Adrenal gland (tissue), 12 donors: ENCODE measurements around the gene THSD4. TPM values are rescaled to one million over a fixed set of nuclear protein-coding genes. Genes with fewer than 3 reads are reported as not detected.

ENCODE experiments used
- DNase-seq, 7 donors: peaks; one replicate each; pipeline ENCODE4 v3.0.0-alpha.2; 2019 to 2020
- H3K27ac ChIP-seq, 5 donors: fragments of 200-600 bp; sonication (generic) in 4 of 5; 1 replicate in 3 of 5; 2 replicates in 2 of 5; pipeline versions ENCODE4 v1.5.1 to v1.8.0; 2016 to 2020; ENCODE audit warnings: mild to moderate bottlenecking in 1 of 5
- H3K27me3 ChIP-seq: fragments of 200-600 bp; 2 replicates; pipeline ENCODE4 v1.8.0; 2021
- H3K36me3 ChIP-seq, 2 donors: fragments of 200-600 bp; replicated peaks in 1 of 2; 1 replicate in 1 of 2; 2 replicates in 1 of 2; pipeline versions ENCODE4 v1.5.1 to v1.8.0; 2018 to 2022
- H3K4me1 ChIP-seq, 2 donors: fragments of 200-600 bp; replicated peaks in 1 of 2; 1 replicate in 1 of 2; 2 replicates in 1 of 2; pipeline versions ENCODE4 v1.5.1 to v1.8.0; 2018 to 2021
- H3K4me3 ChIP-seq, 4 donors: fragments of 200-600 bp; sonication (generic) in 3 of 4; one replicate each; pipeline ENCODE4 v1.5.1; 2016 to 2018
- H3K9me3 ChIP-seq, 3 donors: fragments of 200-600 bp; sonication (generic) in 1 of 3; replicated peaks in 1 of 3; 1 replicate in 2 of 3; 2 replicates in 1 of 3; pipeline versions ENCODE4 v1.5.1 to v1.8.0; 2016 to 2021
- POLR2A ChIP-seq, 2 donors: fragments of 450-650 bp; IDR thresholded peaks; one replicate each; pipeline ENCODE4 v1.6.1; 2017; ENCODE audit warnings: antibody characterized with exemption in 2 of 2, mild to moderate bottlenecking in 2 of 2, moderate library complexity in 1 of 2
- WGBS, 4 donors: extraction: QIAGEN DNeasy Blood & Tissue Kit in 2 of 4; methylation state at CpG; one replicate each; pipeline versions ENCODE4 v1.1.5 to v1.1.7; 2013 to 2017; 5-methylcytosine and 5-hydroxymethylcytosine counted together
- intact Hi-C, 2 donors: fragments of 100-400 bp; cut with DNase I; formaldehyde crosslinking; loops; one replicate each; pipeline versions ENCODE4 v1.14.1 to v1.15.0; 2022 to 2023
- polyA plus RNA-seq, 3 donors: library from polyadenylated mRNA; stranded (reverse); fragments of 200-250 nt in 2 of 3; fragments of 350-450 nt in 1 of 3; fragmentation: Illumina TruSeq in 1 of 3; extraction: RNeasy Lipid Tissue Mini Kit (QIAGEN cat#74804) in 1 of 3; gene quantifications; one replicate each; pipeline ENCODE4 v1.2.3, GENCODE V29; 2013 to 2014
- total RNA-seq, 9 donors: library from RNA; depleted of rRNA in 4 of 9; stranded (reverse); fragments of >200 nt in 4 of 9; fragments of 120-200 nt in 1 of 9; fragmentation: NEBNext Ultra II Directional in 1 of 9; extraction: Animal tissue kit (Norgen Biotek cat#: 25700) in 1 of 9; gene quantifications; one replicate each; pipeline versions ENCODE4 v1.1.0 to v1.2.4, GENCODE V29; 2013 to 2023
- TF ChIP-seq, protein P1 (sequence below), 6 experiments: fragments of 450-650 bp in 4 of 6; fragments of 200-600 bp in 2 of 6; sonication (generic) in 1 of 6; IDR thresholded peaks; 1 replicate in 5 of 6; 2 replicates in 1 of 6; pipeline versions ENCODE4 v1.5.1 to v1.8.0; 2016 to 2021; ENCODE audit warnings: antibody characterized with exemption in 6 of 6, mild to moderate bottlenecking in 2 of 6, moderate library complexity in 1 of 6
- donor health status: healthy with polysubstance abuse.
- donor health status: Bipolar disorder and iron deficiency.
- donor health status: DM: yes; HTN: yes; CAD: no.
- donor health status: DM: no; HTN: no; CAD: no.
- donor health status: DM: no; HTN: no; CAD: no.
- donor health status: DM: yes; HTN: yes; CAD: no.

The THSD4 gene
- total and polyA plus RNA-seq, 12 donors = 5.3 to 53.2 (median 23.2) TPM

DNA sequence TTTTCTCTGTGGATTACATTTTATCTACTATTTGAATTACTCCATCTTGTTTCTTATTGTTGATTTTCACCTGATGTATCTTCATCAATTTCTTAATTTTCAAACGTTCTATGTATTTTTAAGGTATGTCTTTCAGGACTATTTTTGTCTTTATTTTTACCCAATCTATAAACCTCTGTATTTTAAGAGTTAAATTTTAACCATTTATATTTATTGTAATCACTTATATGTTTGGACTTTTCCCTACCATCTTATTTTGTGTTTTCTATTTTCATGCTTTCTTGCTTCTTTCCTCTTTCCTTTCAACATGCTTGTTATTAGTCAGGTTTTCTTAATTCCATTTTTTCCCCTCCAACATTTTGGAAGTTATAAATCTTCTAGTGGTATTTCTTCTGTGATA is 645.6 kb downstream of the THSD4 start:
- intact Hi-C loops = no loop called here
- peaks cover 0 to 6% of the 10 kb centered on the region in 2 donors for H3K4me1 ChIP-seq
- 92 to 98% (median 95%) methylated on average over 1 of the region's 1 CpG for WGBS, 4 donors
- H3K4me3 ChIP-seq = no peak overlapping the region
- no peaks in the 10 kb centered on the region for H3K9me3 ChIP-seq
- H3K27ac ChIP-seq = no peak overlapping the region
- no peak for DNase-seq
- no peaks in the 10 kb centered on the region for H3K36me3 ChIP-seq
- no peak for TF ChIP-seq POLR2A (IDR thresholded peaks at IDR 0.05)
- TF ChIP-seq, protein P1, sequence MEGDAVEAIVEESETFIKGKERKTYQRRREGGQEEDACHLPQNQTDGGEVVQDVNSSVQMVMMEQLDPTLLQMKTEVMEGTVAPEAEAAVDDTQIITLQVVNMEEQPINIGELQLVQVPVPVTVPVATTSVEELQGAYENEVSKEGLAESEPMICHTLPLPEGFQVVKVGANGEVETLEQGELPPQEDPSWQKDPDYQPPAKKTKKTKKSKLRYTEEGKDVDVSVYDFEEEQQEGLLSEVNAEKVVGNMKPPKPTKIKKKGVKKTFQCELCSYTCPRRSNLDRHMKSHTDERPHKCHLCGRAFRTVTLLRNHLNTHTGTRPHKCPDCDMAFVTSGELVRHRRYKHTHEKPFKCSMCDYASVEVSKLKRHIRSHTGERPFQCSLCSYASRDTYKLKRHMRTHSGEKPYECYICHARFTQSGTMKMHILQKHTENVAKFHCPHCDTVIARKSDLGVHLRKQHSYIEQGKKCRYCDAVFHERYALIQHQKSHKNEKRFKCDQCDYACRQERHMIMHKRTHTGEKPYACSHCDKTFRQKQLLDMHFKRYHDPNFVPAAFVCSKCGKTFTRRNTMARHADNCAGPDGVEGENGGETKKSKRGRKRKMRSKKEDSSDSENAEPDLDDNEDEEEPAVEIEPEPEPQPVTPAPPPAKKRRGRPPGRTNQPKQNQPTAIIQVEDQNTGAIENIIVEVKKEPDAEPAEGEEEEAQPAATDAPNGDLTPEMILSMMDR (IDR thresholded peaks at IDR 0.05) = no peak
- H3K27me3 ChIP-seq = no peaks in the 10 kb centered on the region

DNA sequence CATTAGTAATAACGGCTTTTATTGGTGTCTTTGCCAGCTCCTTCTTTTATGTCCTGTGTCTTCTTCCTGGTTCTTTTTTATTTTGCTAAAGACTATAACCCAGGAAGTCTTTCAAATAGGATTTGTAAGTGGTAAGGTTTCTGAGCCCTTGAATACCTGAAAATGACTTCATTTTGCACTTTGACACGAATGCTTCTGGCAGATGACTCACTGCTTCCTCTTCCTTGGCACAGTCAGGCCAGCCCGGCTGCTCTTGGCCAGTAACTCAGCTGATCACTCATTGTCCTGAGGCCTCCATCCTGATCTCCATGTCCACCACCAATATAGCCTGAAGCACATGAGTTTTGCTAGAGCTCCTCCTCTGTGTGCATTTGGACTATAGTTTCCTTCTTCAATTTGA is 646.4 kb downstream of the THSD4 start:
- Histone ChIP-seq H3K27ac (no peak overlapping the region), H3K4me1 (peaks cover 0 to 6% of the 10 kb centered on the region in 2 donors), H3K4me3 (no peak overlapping the region), H3K27me3 (no peaks in the 10 kb centered on the region), H3K9me3 (no peaks in the 10 kb centered on the region), H3K36me3 (no peaks in the 10 kb centered on the region)
- peak; percentile 59 to 82 (median 79) for DNase-seq
- TF ChIP-seq, protein P1 (IDR thresholded peaks at IDR 0.05) = no peak
- TF ChIP-seq POLR2A (IDR thresholded peaks at IDR 0.05) = no peak
- 27 to 40% (median 32%) methylated on average over 3 of the region's 3 CpGs for WGBS, 4 donors
- intact Hi-C loops = no loop called here

DNA sequence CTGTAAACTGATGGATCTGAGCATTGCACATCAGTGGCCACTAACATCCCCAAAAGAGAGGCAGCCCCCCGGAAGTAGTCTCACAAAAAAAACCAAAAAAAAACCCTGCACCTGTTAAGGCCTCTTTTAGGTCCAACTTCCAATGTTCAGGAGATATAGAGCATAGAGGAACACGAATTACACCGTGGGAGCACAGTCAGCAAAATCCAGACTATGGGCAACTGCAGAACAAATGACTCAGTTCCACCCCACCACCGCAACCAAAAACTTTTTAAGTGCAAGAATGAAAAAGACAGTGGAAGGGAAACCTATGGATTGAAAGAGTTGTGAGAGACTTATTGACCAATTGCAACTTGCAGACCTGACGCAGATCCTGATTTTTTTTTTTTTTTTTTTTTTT is 652.9 kb downstream of the THSD4 start:
- 90 to 97% (median 94%) methylated on average over 5 of the region's 5 CpGs for WGBS, 4 donors
- no peak overlapping the region for H3K27ac ChIP-seq
- no peak overlapping the region for H3K4me3 ChIP-seq
- DNase-seq = no peak
- H3K9me3 ChIP-seq = no peaks in the 10 kb centered on the region
- no peaks in the 10 kb centered on the region for H3K27me3 ChIP-seq
- H3K36me3 ChIP-seq = no peaks in the 10 kb centered on the region
- TF ChIP-seq, protein P1 (IDR thresholded peaks at IDR 0.05) = no peak
- TF ChIP-seq POLR2A (IDR thresholded peaks at IDR 0.05) = no peak
- intact Hi-C loops = no loop called here
- no peaks in the 10 kb centered on the region for H3K4me1 ChIP-seq

DNA sequence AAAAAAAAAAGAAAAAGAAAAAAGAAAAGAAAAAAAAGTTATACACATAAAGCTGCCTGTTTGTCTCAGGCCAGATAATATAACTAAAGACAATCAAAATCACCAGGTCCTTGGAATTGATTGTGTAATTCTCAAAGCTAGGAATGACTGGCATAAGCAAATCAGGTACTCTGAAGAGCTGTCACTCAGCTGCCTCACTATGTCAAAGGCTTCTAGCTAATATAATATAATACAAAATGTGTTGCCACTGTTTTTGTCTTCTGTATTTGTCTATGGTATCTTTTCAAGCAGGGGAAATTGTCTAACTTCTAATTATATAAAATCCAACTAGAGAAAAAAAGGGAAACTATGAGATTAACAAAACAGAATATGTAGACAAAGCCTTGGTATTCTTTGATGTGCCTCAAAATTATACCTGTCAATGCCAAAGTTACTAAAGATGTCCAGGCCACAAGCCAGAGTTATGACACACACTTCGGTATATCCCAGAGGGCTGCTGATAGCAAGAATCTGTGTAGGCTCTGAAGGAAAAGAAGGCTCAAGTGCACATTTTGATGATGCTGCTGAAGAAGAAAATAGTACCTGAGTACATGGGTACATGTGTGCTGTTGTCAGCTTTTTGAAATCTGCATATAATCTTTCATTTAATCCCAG is 658.1 kb downstream of the THSD4 start:
- H3K4me3 ChIP-seq = no peak overlapping the region
- 49 to 71% (median 65%) methylated on average over 1 of the region's 1 CpG for WGBS, 4 donors
- no peak for DNase-seq
- H3K4me1 ChIP-seq = no peaks in the 10 kb centered on the region
- H3K27ac ChIP-seq = no peak overlapping the region
- H3K9me3 ChIP-seq = no peaks in the 10 kb centered on the region
- TF ChIP-seq, protein P1 (IDR thresholded peaks at IDR 0.05) = no peak
- TF ChIP-seq POLR2A (IDR thresholded peaks at IDR 0.05) = no peak
- H3K36me3 ChIP-seq = no peaks in the 10 kb centered on the region
- intact Hi-C loops = loop anchor here in 1 of 2 donors (10.0 kb wide), 1 partner anchor 381 kb away; no protein-coding TSS in a partner anchor
- H3K27me3 ChIP-seq = no peaks in the 10 kb centered on the region
